ENCODE results near the gene ULK4.

- TF ChIP-seq POLR2A (IDR thresholded peaks at IDR 0.05; ENCODE audit: low read depth, low read length) (no peak), CTCF (conservative IDR thresholded peaks at IDR 0.05; ENCODE audit: low read depth, low read length) (no peak), RAD21 (IDR thresholded peaks at IDR 0.05; ENCODE audit: low read length) (no peak), USF2 (IDR thresholded peaks at IDR 0.05; ENCODE audit: low read depth, low read length) (no peak), RFX5 (IDR thresholded peaks at IDR 0.05; ENCODE audit: low read depth, low read length) (no peak), MXI1 (IDR thresholded peaks at IDR 0.05; ENCODE audit: borderline replicate concordance, low read depth, low read length) (no peak), CEBPB (IDR thresholded peaks at IDR 0.05; ENCODE audit: low read depth, low read length) (no peak), MAZ (IDR thresholded peaks at IDR 0.05; ENCODE audit: borderline replicate concordance, low read depth, low read length) (no peak), RCOR1 (IDR thresholded peaks at IDR 0.05; ENCODE audit: insufficient replicate concordance, low read length) (no peak), CHD1 (IDR thresholded peaks at IDR 0.05; ENCODE audit: low read depth, low read length) (no peak), NFE2L2 (IDR thresholded peaks at IDR 0.05; ENCODE audit: low read depth, low read length) (no peak)
Measured at GRCh38 chr3:41365973-41366372, 595.9 kb downstream of the ULK4 start.
